Adipocyte (in vitro differentiated cells): Measurements from ENCODE around the gene PRSS48.

ENCODE experiments used
- DNase-seq: peaks from one replicate; pipeline ENCODE4 v3.0.0-alpha.2; 2015; ENCODE audit warnings: low read depth
- H3K27me3 ChIP-seq: replicated peaks from 2 replicates; pipeline ENCODE4 v1.7.0; 2013; ENCODE audit warnings: mild to moderate bottlenecking, low read length, moderate library complexity; ENCODE audit not compliant: control insufficient read depth, insufficient read depth
- H3K36me3 ChIP-seq: 2 replicates; pipeline ENCODE4 v1.7.0; 2013; ENCODE audit warnings: low read length, mild to moderate bottlenecking, moderate library complexity; ENCODE audit not compliant: control insufficient read depth, insufficient read depth, severe bottlenecking
- H3K4me1 ChIP-seq: 2 replicates; pipeline ENCODE4 v1.7.0; 2013; ENCODE audit warnings: mild to moderate bottlenecking, low read length, moderate library complexity; ENCODE audit not compliant: control insufficient read depth, insufficient read depth
- H3K4me3 ChIP-seq: 2 replicates; pipeline ENCODE4 v1.7.0; 2013; ENCODE audit warnings: mild to moderate bottlenecking, low read length, moderate library complexity
- H3K9ac ChIP-seq: 2 replicates; pipeline ENCODE4 v1.7.0; 2013; ENCODE audit warnings: mild to moderate bottlenecking, low read length, moderate library complexity
- H3K9me3 ChIP-seq: 2 replicates; pipeline ENCODE4 v1.7.0; 2013; ENCODE audit warnings: mild to moderate bottlenecking, low read length, moderate library complexity; ENCODE audit not compliant: control insufficient read depth

PRSS48 gene

GRCh38 chr4:151339467-151339866, 62.5 kb downstream of the PRSS48 start:
- H3K9me3 ChIP-seq = no peaks in the 10 kb centered on the region
- peaks cover 4% of the 10 kb centered on the region for H3K4me1 ChIP-seq
- no peak overlapping the region for H3K9ac ChIP-seq
- H3K4me3 ChIP-seq = no peak overlapping the region
- H3K36me3 ChIP-seq = no peaks in the 10 kb centered on the region
- no peak for DNase-seq
- no peaks in the 10 kb centered on the region for H3K27me3 ChIP-seq

GRCh38 chr4:151340751-151341385, 63.9 kb downstream of the PRSS48 start:
- no peak overlapping the region for H3K4me3 ChIP-seq
- H3K9me3 ChIP-seq = no peaks in the 10 kb centered on the region
- no peaks in the 10 kb centered on the region for H3K36me3 ChIP-seq
- DNase-seq = peak; percentile 24
- H3K4me1 ChIP-seq = peaks cover 4% of the 10 kb centered on the region
- H3K9ac ChIP-seq = no peak overlapping the region
- H3K27me3 ChIP-seq = no peaks in the 10 kb centered on the region
